Smooth muscle cell (in vitro differentiated cells): ENCODE data around the gene COPS4. TPM values are rescaled to one million over a fixed set of nuclear protein-coding genes. Genes with fewer than 3 reads are reported as not detected.
"Not testable (repeated sequence)": the region's sequence is repeated elsewhere in the genome, so short reads cannot be mapped to it uniquely, and the experiment has no call there.

Experiments
- DNase-seq: peaks from one replicate; lab custom pipeline; 2025; ENCODE audit not compliant: unreplicated experiment; lab: John Stamatoyannopoulos, UW
- H2AFZ ChIP-seq: fragments of 200-600 bp; sonication (generic); 2 replicates; pipeline ENCODE4 v1.6.0; 2016; ENCODE audit warnings: antibody characterized with exemption, low read depth, mild to moderate bottlenecking
- H3F3A ChIP-seq: fragments of 200-600 bp; sonication (generic); 2 replicates; pipeline ENCODE4 v1.6.0; 2017; ENCODE audit warnings: antibody characterized with exemption, low read depth
- H3K27ac ChIP-seq: fragments of 200-600 bp; sonication (generic); 2 replicates; pipeline ENCODE4 v1.5.1; 2016; ENCODE audit warnings: low read depth, mild to moderate bottlenecking
- H3K27me3 ChIP-seq: fragments of 200-600 bp; sonication (generic); 2 replicates; pipeline ENCODE4 v1.6.1; 2016; ENCODE audit warnings: low read depth, mild to moderate bottlenecking
- H3K36me3 ChIP-seq: fragments of 200-600 bp; sonication (generic); 2 replicates; pipeline ENCODE4 v1.5.1; 2016; ENCODE audit warnings: low read depth
- H3K4me1 ChIP-seq: fragments of 200-600 bp; sonication (generic); 2 replicates; pipeline ENCODE4 v1.5.1; 2016; ENCODE audit warnings: low read depth
- H3K4me2 ChIP-seq: fragments of 200-600 bp; sonication (generic); 2 replicates; pipeline ENCODE4 v1.6.0; 2016; ENCODE audit warnings: mild to moderate bottlenecking
- H3K4me3 ChIP-seq: fragments of 200-600 bp; sonication (generic); 2 replicates; pipeline ENCODE4 v1.5.1; 2016; ENCODE audit warnings: mild to moderate bottlenecking
- H3K79me2 ChIP-seq: fragments of 200-600 bp; sonication (generic); 2 replicates; pipeline ENCODE4 v1.6.0; 2016; ENCODE audit warnings: low read depth, mild to moderate bottlenecking
- H3K9ac ChIP-seq: fragments of 200-600 bp; sonication (generic); 2 replicates; pipeline ENCODE4 v1.6.0; 2016; ENCODE audit warnings: low read depth
- H3K9me3 ChIP-seq: fragments of 200-600 bp; sonication (generic); replicated peaks from 2 replicates; pipeline ENCODE4 v1.5.1; 2016; ENCODE audit warnings: low read depth
- H4K20me1 ChIP-seq: fragments of 200-600 bp; sonication (generic); 2 replicates; pipeline ENCODE4 v1.6.0; 2016; ENCODE audit warnings: low read depth
- WGBS: methylation state at CpG from one replicate; pipeline ENCODE4 v1.1.7; 2016; ENCODE audit warnings: low lambda C conversion rate; 5-methylcytosine and 5-hydroxymethylcytosine counted together
- polyA plus RNA-seq: library from polyadenylated mRNA; unstranded; fragments of >200 nt; fragmentation: Nextera tagmentation; extraction: Ambion mirVana; gene quantifications from 2 replicates; pipeline ENCODE4 v1.2.1, GENCODE V29; 2016
- total RNA-seq: library from RNA; depleted of rRNA; stranded (reverse); fragments of >200 nt; gene quantifications from 2 replicates; pipeline ENCODE4 v1.2.3, GENCODE V29; 2014
- TF ChIP-seq, protein P1 (sequence below): fragments of 200-600 bp; sonication (generic); IDR thresholded peaks from 2 replicates; pipeline ENCODE4 v1.5.1; 2017; ENCODE audit warnings: borderline replicate concordance, mild to moderate bottlenecking, antibody characterized with exemption; ENCODE audit not compliant: insufficient read depth, poor library complexity, severe bottlenecking

COPS4 gene
- total and polyA plus RNA-seq, 2 experiments from 2014 or later, result 41.2 to 55.5 TPM

DNA sequence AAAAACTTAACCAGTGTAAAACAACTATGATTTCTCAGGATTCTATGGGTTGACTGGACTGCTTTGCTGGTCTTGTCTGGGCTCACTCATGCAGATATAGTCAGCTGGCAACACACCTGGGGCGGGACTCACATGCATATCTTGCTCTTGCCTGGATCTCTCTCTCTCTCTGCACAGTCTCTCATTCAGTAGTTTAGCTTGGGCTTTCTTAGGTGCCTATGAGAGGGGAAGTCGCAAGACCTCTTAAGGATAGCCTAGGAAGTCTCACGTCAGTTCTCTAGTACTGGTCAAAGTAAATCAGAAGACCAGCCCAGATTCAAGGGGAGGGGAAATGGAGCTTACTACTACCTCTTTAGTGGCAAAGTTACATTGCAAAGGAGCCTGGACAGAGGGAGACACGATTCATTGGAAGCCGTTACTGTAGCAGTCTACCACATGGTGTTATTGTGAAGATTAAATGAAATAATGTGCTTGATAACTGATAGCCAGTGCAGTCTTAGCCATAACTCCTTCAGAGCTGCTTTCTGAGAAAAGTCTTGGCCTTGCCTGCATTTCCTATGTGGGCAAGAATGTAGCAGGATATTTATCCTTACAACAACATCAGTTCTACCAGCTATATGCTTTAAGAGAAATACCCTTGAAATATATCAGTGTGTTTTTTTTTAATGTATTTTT, 2.1 kb downstream of the COPS4 start:
- Histone ChIP-seq H2AFZ (no peak overlapping the region), H3F3A (no peaks in the 10 kb centered on the region), H3K9ac (no peak overlapping the region), H3K79me2 (peaks cover 67% of the 10 kb centered on the region), H3K4me1 (peaks cover 7% of the 10 kb centered on the region), H3K27me3 (no peaks in the 10 kb centered on the region), H3K4me3 (no peak overlapping the region), H3K27ac (no peak overlapping the region), H3K9me3 (no peaks in the 10 kb centered on the region), H3K36me3 (no peaks in the 10 kb centered on the region), H4K20me1 (peaks cover 44% of the 10 kb centered on the region), H3K4me2 (peak overlapping the region; percentile 95)
- 94% methylated on average over 5 of the region's 5 CpGs for WGBS
- DNase-seq, result no peak
- TF ChIP-seq, protein P1, sequence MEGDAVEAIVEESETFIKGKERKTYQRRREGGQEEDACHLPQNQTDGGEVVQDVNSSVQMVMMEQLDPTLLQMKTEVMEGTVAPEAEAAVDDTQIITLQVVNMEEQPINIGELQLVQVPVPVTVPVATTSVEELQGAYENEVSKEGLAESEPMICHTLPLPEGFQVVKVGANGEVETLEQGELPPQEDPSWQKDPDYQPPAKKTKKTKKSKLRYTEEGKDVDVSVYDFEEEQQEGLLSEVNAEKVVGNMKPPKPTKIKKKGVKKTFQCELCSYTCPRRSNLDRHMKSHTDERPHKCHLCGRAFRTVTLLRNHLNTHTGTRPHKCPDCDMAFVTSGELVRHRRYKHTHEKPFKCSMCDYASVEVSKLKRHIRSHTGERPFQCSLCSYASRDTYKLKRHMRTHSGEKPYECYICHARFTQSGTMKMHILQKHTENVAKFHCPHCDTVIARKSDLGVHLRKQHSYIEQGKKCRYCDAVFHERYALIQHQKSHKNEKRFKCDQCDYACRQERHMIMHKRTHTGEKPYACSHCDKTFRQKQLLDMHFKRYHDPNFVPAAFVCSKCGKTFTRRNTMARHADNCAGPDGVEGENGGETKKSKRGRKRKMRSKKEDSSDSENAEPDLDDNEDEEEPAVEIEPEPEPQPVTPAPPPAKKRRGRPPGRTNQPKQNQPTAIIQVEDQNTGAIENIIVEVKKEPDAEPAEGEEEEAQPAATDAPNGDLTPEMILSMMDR, result no peak

DNA sequence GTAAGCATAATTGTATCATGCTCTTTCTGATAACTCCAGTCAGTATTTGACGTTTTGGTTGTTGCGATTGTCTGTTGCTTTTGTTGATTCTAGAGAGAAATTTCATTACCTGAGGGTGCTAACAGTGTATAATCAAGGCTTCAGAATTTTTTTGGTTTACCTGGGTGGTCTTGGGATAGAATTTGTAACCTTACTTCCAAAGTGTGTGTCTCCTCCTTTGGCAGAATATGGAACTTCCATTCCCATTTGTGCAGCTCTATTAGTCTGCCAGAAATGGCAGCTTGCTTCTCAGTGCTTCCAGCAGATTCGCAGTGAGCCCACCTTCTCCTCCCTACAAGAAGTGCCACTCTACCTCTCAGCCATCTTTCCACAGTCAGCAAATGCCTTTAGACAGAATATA, 5.3 kb downstream of the COPS4 start:
- Histone ChIP-seq H3F3A (no peaks in the 10 kb centered on the region), H3K4me2 (no peak overlapping the region), H2AFZ (no peak overlapping the region), H3K27ac (no peak overlapping the region), H3K36me3 (no peaks in the 10 kb centered on the region), H3K9ac (no peak overlapping the region), H3K4me1 (peaks cover 7% of the 10 kb centered on the region), H4K20me1 (peaks cover 71% of the 10 kb centered on the region), H3K79me2 (peaks cover 98% of the 10 kb centered on the region), H3K9me3 (no peaks in the 10 kb centered on the region), H3K27me3 (no peaks in the 10 kb centered on the region), H3K4me3 (no peak overlapping the region)
- DNase-seq, result no peak
- WGBS, result 96% methylated on average over 3 of the region's 3 CpGs
- TF ChIP-seq, protein P1, result no peak

DNA sequence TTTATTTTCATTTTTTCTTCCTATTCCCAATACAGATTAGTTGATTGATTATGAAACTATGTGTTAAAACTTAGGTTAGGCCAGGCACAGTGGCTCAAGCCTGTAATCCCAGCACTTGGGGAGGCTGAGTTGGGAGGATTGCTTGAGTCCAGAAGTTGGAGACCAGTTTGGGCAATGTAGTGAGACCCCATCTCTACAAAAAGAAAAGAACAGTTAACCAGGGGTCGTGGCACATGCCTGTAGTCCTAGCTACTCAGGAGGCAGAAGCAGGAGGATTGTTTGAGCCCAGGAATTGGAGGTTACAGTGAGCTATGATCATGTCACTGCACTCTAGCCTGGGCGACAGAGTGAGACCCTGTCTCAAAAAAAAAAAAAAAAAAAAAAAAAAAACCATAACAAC, 8.2 kb downstream of the COPS4 start:
- peaks cover 90% of the 10 kb centered on the region for H3K79me2 ChIP-seq
- not testable (repeated sequence) for H2AFZ ChIP-seq, DNase-seq, H3K27ac ChIP-seq, H3K4me1 ChIP-seq, H3F3A ChIP-seq, H3K4me2 ChIP-seq, H3K9ac ChIP-seq, H3K36me3 ChIP-seq, H3K9me3 ChIP-seq, H3K27me3 ChIP-seq, H3K4me3 ChIP-seq
- WGBS, result 100% methylated on average over 2 of the region's 2 CpGs
- peaks cover 63% of the 10 kb centered on the region for H4K20me1 ChIP-seq

DNA sequence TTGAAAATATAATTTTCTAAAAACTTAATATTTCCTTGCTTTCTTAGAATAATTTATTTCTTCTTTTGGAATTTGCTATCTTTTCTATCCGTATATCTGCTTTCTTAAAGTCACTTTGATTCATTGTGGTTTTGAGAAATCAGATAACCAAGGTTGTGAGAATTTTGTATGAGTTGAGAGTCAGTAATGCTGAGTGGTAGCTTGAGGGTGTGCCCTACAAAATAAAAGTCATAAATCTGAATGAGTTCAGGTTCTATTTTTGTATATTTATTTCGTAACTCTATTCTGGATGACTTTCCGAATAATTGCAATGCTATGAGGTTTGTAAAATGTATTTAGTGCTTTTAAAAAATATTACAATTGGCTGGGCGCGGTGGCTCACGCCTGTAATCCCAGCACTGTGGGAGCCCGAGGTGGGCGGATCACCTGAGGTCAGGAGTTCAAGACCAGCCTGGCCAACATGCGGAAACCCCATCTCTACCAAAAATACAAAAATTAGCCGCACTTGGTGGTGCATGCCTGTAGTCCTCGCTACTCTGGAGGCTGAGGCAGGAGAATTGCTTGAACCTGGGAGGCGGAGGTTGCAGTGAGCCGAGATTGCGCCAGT, 8.9 kb downstream of the COPS4 start:
- Histone ChIP-seq H3K27me3 (no peaks in the 10 kb centered on the region), H4K20me1 (peaks cover 57% of the 10 kb centered on the region), H3K9ac (no peak overlapping the region), H2AFZ (no peak overlapping the region), H3K9me3 (no peaks in the 10 kb centered on the region), H3F3A (no peaks in the 10 kb centered on the region), H3K4me3 (no peak overlapping the region), H3K4me2 (no peak overlapping the region), H3K79me2 (peaks cover 84% of the 10 kb centered on the region), H3K4me1 (no peaks in the 10 kb centered on the region), H3K36me3 (no peaks in the 10 kb centered on the region), H3K27ac (no peak overlapping the region)
- TF ChIP-seq, protein P1, result no peak
- no peak for DNase-seq
- WGBS, result 94% methylated on average over 14 of the region's 14 CpGs
